OCI-M2 (cell line): ENCODE data around the gene TYW1B.
"Not testable (repeated sequence)": the region's sequence is repeated elsewhere in the genome, so short reads cannot be mapped to it uniquely, and the experiment has no call there.

ENCODE experiments used
- DNase-seq: peaks from one replicate; lab custom pipeline; 2025; ENCODE audit not compliant: unreplicated experiment; lab: John Stamatoyannopoulos, UW

The TYW1B gene

DNA sequence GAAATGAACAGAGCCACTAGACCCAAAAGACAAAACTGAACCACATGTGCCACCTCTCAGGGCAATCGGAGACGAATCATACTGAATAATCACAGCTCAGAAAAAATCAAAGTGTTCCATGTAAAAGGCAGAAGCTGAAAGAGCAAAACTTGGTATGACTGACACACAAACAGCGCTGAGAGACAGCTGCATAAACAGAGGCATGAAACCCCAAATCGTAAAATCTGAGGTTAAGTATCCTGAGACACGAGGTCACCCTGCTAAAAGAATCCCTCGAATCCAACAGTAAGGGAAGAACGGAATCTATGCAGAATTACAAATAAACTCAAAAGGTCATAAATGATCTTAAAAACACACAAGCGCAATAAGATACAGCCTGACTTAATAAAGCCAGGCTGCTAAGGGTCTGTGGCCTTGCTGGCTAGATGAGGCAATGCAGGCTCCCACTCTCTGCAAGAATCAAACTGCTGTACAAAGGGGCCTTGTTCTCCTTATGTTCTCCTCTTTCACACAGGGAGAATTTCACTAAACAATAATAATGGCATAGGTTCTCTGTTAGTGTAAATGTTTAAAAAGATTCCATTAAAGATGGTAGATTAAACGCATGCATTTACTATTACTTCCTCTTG, 247.7 kb downstream of the TYW1B start:
- DNase-seq, result not testable (repeated sequence)

DNA sequence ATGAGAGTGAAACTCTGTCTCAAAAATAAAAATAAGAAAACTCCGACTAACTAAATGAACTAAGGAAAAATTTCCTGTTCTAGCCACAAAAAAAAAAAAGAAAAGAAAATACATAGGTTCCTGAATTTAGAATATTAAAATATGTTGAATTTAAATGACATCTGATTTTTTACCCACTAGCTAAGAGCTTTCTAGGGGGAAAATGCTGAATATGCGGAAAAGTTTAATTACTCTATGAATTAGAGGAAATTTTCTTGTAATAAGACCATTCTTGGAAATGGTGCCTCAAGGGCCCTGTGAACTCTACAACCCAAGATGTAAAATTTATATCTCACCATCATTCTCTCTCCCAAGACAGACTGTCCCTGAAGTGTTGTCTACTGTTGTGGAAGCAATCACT, 250.9 kb downstream of the TYW1B start:
- no peak for DNase-seq

DNA sequence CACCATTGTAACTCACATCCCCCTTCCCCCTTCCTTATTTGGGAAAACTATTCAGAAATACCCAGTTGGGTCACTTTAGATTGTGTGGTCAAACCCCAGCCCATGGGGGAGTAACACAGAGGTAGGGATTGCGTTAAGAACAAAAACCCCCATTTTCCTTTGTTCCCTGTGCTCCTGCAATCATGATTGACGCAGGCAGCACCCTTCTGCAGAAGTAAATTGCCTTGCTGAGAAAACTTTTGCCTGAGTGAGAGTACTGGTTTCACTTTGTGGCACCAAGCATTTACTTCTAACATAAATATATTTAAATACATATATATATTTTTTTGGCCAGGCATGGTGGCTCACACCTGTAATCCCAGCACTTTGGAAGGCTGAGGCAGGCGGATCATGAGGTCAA, 266.0 kb downstream of the TYW1B start:
- not testable (repeated sequence) for DNase-seq

DNA sequence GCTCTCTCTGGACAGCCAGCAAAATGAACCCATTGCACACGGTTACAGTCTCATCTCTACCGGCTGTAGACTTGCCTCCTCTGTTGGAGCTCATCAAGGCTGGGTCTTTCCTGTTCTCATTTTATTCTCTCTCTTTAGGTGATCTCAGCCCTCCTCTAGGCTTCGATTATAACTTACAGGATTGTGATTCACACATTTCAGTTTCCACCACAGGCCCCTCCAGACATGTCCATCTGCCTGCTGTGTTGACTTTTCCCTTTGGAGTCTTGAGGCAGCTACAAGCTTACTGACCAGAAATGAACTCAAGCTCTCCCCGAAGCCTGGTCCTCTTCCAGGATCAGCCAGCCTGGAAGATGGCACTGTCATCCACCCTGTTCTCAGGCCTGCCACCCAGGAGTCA, 268.5 kb downstream of the TYW1B start:
- DNase-seq, result not testable (repeated sequence)

DNA sequence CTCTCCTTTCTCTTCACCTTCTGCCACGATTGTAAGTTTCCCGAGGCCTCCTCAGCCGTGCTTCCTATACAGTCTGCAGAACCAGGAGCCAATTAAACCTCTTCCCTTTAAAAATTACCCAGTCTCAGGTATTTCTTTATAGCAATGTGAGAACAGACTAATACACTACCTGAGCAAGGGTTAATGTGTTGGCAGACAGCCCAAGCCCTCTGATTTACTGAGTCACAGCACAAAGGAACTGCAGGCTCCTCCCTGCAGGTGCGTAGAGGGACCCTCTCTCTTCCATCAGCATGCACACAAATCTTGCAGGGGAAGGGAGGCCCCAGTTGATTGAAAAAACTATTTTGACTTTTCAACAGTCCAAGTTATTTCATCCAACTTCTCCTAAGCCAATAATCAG, 271.3 kb downstream of the TYW1B start:
- not testable (repeated sequence) for DNase-seq

DNA sequence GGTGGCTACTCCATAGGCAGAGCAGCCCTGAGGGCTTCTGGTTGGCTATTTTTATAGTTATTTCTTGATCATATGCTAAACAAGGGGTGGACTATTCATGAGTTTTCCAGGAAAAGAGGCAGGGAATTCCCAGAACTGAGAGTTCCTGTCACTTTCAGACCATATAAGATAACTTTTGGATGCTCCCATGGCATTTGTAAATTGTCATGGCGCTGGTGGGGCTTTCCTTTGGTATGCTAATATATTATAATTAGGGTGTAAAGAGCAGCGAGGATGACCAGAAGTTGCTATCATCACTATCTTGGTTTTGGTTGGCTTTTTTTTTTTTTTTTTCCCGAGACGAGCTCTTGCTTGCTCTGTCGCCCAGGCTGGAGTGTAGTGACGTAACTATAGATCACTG, 272.8 kb downstream of the TYW1B start:
- DNase-seq, result not testable (repeated sequence)

DNA sequence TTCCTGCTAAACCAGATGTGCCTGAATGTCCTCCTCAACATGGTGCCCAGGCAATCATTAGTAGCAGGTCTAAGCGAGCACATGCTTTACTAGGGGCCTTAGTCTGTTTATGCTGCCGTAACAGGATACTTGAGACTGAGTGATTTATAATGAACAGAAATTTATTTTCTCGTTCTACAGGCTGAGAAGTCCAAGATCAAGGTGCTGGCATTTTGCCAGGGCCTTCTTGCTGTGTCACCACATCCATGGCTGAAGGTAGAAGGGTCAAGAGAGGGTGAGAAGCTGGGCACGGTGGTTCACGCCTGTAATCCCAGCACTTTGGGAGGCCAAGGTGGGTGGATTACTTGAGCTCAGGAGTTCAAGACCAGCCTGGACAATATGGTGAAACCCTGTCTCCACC, 273.6 kb downstream of the TYW1B start:
- DNase-seq, result not testable (repeated sequence)

DNA sequence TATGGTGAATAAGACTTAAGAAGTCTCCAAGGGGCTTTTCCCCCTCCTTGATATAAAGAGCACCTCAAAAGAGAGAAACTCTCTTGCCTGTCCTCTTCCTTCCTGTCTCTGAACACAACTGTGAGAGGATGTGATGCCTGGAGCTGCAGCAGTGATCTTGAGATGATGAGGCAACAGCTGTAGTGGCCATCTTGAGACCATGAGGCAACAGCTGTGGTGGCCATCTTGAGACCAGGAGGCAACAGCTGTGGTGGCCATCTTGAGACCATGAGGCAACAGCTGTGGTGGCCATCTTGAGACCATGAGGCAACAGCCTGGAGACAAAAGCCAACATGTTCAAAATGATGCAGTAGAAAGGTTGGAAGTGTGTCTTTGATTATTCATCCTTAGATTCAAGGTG, 277.5 kb downstream of the TYW1B start:
- DNase-seq, result not testable (repeated sequence)

DNA sequence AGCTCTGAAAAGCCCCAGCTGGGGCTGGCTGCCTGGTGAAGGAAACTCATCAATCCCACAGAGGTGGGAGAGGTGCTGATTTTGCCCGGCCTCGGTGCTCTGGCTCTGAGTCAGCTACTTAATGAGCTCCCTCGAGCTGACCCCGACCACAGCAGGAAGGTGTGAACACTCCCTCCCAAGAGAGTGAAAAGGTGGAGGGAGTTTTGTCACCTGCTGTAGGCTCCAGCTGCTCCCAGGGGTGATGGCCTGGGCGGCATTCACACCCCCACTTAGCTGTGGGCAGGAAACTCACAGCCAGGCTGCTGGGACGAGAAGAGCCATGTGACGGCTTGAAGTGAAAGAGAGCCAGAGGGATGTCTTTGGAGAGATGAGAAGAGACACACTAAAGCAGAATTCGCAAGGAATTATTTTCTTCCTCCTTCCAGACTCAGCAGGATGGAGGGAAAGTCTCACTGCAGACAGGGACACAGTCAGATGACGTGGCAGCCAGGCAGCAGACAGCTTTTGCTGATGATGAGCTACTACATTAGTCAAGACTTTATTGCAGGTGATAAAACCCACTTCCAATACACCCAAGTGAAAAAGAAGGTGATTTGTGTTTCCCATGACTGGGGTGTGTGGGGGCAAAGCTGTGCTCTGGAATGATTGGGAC, 281.3 kb downstream of the TYW1B start:
- not testable (repeated sequence) for DNase-seq

DNA sequence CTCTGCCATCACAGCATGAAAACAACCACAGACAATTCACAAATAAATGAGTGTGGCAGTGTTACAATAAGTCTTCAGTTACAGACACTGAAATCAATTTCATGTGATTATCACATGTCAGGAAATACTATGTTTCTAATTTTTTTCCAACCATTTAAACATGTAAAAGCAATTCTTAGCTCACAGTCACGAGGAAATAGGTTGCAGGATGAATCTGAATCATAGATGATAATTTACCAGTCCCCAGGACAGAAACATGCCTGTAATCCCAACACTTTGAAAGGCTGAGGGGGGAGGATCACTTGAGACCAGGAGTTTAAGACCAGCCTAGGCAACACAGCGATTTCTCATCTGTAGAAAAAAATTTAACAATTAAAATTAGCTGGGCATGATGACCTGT, 283.5 kb downstream of the TYW1B start:
- DNase-seq, result not testable (repeated sequence)

DNA sequence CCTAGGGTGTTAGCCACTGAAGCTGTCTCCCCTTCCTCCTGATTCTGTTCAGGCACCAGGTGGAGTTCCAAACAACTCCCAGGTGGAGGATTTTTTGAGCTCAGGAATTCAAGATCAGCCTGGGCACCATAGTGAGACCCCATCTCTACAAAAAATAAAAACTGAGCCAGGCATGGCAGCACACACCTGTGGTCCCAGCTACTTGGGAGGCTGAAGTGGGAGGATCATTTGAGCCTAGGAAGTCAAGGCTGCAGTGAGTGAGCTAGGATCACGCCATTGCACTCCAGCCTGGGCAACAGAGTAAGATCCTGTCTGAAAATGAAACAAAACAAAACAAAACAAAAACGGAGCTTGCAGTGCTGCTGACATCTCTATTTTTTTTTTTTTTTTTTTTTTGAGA, 287.1 kb downstream of the TYW1B start:
- no peak for DNase-seq

DNA sequence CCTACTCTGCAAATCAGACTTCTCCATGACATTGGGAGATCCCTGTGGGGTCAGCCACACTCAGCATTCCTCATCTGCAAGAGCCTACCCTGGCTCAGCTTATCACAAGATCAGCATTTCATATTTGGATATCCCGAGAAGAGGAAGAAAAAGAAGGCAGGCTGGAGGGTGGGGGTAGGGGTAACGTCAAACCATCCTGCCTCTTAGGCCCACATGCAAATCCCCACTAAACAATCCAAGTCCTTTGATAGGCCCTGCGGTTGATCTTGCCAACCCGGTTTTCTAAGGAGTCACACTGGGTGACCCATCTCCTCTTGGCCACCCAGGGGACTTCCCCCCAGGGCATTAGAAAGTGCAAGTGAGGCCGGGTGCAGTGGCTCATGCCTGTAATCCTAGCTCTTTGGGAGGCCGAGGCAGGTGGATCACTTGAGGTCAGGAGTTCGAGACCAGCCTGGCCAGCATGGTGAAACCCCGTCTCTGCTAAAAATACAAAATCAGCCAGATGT, 287.8 kb downstream of the TYW1B start:
- DNase-seq, result no peak

DNA sequence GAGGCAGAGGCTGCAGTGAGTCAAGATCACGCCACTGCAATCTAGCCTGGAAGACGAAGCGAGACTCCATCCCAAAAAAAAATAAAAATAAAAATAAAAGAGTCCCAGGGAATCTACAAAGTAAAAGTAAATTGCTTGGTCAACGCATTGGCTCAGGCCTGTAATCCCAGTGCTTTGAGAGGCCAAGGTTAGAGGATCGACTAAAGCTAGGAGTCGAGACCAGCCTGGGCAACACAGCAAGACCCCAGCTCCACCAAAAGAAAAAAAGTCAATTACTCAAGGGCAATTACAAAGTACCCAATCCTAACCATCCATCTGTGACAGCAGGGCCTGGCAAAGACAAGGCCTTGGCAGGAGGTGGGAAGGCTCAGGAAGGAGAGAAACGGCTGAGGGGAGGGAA, 288.3 kb downstream of the TYW1B start:
- DNase-seq, result no peak

DNA sequence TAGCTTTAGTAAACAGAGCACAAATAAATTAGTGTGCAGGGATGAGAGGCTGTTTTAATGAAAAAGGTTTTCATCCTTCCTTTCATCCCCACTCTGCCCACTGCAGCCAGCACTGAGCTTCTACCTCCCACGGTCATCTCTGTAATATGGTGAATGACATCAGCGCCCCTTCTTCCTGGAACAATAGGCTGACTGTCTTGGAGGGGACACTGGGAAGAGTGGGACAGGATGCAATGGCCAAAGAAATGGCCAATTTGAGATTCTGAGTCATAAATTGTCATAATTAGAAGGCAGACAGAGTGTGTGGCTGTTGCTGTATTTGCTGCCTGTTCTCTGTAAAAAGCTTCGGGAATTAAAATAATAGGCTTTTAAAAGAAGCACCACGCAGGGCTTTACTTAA, 289.1 kb downstream of the TYW1B start:
- DNase-seq, result no peak

DNA sequence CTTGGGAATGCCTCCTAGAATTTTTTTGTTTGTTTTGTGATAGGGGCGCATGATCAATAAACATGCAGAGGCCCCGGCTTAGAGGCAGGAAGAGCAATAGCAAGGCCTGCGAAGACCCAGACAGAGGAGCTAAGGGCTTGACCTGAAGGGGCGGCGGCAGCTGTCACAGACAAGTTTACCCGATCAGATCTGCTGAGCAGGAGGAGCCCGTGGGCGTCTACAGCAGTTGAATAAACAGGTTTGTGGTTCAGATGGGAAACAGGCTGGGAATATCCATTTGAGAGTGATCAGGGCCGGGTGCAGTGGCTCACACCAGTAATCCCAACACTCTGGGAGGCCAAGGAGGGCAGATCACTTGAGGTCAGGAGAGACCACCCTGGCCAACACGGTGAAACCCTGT, 289.9 kb downstream of the TYW1B start:
- no peak for DNase-seq

DNA sequence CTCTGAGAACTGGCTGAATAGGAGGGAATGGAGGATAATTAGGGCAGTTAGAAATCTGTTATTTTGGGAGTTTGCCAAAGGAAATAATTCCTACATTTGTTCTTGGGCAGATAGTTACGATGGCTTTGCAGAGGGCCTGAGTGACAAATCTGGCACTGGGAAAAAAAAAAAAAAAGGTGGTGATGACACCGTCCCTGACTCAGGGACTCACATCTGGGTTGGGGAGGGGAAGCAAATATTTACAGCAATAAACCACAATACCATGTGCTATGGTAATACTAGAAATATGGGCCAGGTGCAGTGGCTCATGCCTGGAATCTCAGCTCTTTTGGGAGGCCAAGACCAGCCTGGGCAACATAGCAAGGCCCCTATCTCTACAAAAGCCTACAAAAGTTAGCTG, 292.0 kb downstream of the TYW1B start:
- not testable (repeated sequence) for DNase-seq

DNA sequence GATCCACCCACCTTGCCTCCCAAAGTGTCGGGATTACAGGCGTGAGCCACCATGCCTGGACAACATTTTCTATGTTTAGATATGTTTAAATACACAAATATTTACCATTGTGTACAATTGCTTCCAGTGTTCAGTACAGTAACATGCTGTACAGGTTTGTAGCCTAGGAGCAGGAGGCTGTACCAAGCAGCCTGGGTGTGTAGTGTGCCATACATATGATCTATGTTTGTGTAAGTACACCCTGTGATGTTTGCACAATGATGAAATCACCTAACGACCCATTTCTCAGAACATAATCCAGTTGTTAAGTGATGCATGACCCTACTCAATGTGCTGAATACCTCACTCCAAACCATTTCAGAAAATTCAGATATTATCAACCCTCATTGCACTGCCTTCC, 297.0 kb downstream of the TYW1B start:
- not testable (repeated sequence) for DNase-seq
